Cortex of kidney (tissue), 1 donor: ENCODE measurements around the gene IKZF2.
"Not testable (repeated sequence)": the region's sequence is repeated elsewhere in the genome, so short reads cannot be mapped to it uniquely, and the experiment has no call there.

ENCODE experiments used
- DNase-seq: peaks from one replicate; lab custom pipeline; 2025; lab: John Stamatoyannopoulos, UW

Gene IKZF2

GRCh38 chr2:213036836-213037235, 114.6 kb downstream of the IKZF2 start:
- no peak for DNase-seq

DNA sequence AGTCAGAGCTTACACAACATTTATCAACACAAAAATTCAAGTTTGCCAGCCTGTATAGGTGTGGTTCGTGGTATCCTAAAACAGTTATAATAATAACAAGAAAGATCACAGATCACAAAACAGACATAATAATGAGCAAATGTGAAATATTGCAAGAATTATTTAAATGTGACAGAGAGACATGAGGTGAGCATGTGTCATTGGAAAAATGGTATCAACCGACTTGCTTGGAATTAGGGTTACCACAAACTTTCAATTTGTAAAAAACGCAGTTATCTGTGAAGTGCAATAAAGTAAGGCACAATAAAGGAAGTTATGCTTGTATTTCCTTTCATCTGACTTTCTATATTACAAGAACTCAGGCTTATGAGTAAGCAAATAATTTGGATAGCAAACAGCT, 116.8 kb downstream of the IKZF2 start:
- DNase-seq, result no peak

DNA sequence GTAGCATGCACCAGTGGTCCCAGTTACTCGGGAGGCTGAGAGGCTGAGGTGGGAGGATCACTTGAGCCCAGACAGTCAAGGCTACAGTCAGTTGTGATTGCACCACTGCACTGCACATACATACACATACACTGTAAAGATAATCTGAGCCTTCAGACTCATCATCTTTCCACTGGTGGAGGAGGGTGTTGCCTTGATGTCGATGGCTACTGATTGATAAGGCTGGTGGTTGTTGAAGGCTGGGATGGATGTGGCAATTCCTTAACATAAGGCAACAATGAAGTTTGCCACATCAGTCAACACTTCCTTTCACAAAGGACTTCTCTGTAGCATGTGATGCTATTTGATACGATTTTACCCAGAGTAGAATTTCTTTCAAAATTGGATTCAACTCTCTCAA, 118.8 kb downstream of the IKZF2 start:
- DNase-seq, result no peak

GRCh38 chr2:213022987-213023386, 128.4 kb downstream of the IKZF2 start:
- no peak for DNase-seq

DNA sequence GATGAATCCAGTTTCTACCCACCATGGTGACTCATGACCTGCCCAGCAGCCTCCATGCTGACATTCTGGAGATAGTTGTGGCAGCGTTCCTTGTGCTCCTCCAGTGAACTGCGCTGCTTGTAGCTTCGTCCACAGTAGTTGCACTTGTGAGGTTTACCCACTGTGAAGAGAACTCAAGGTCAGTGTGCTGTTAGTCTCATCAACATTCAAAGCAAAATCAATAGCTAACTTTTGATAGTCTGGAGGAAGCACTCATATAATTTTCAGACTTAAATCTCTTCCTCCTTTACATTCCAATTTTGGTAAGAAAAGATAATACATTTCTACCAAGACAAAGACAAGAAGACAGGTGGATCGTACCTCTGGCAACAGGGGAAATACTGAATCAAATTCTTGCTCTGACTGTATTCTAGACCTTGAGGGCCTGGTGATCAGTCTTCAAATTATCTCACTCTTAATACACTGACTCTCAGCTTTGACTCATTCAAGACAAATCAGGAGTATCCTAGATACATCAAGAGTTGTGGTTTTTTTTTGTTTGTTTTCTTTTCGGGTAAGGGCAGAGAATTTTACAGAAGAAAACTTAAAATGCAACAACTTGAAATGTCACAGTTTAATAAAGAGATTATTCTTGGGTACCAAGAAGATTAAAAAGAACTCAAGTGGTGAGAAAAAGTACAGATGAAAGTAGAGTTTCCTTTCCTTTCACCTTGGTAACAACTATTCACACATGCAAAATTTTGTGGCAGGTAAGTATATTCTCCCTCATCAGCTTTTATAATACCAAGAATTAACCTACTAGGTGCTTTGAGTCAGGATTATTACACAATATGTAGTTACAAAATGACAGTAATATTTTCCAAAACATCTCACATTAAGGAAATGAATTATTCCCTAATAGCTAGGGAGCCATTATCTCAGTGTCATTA, 129.2 kb downstream of the IKZF2 start:
- no peak for DNase-seq

DNA sequence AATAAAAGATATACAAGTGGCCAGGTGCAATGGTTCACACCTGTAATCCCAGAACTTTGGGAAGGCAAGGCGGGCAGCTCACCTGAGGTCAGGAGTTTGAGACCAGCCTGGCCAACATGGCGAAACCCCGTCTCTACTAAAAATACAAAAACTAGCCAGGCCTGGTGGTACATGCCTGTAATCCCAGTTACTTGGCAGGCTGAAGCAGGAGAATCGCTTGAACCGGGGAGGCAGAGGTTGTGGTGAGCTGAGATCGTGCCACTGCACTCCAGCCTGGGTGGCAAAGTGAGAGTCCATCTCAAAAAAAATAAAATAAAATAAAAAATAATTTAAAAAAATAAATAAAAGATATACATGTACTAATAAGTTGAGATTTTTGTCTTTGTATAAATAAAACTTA, 130.5 kb downstream of the IKZF2 start:
- DNase-seq, result not testable (repeated sequence)

DNA sequence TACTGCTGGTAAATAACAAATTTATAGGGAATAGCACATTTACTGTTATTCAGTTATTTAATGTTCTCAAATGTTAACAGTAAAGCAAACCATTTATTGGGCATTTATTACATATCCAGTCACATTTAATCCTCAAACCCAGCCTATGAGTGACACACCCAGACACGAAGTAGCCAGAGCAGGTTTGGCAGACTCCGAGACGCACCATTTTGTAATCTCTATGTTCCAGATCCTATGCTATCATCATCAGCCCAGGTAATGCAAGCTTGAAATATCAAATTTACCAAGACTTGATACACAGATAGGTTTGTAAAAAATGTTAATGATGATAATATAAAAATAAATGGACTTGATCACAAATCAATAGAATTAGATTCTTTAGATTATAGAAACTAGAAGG, 131.1 kb downstream of the IKZF2 start:
- no peak for DNase-seq

GRCh38 chr2:213019368-213019767, 132.0 kb downstream of the IKZF2 start:
- DNase-seq, result no peak

DNA sequence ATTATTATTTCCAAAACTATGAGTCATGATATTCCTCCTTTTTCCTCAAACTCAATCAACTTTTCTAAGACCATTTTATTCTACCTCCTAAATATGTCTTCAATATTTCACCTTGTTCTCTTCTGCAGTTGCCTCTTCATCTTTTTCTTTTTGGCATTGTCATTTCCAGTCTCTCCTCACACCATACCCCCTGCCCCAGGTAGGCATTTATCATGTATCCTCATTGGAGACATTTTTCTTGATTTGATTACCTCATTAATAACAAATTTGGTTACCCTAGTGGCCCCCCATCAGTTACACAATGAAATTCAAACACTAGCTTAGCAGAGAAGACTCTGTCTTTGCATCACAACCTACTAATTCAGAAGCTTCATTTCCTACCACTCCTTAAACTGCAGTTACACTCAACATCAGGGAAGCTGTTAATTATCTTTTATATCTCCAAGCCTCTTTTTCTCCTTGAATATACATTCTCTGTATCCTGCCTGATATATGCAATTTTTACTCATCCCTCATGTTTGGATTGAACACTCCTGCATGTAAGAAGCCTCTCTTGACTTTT, 133.0 kb downstream of the IKZF2 start:
- no peak for DNase-seq

DNA sequence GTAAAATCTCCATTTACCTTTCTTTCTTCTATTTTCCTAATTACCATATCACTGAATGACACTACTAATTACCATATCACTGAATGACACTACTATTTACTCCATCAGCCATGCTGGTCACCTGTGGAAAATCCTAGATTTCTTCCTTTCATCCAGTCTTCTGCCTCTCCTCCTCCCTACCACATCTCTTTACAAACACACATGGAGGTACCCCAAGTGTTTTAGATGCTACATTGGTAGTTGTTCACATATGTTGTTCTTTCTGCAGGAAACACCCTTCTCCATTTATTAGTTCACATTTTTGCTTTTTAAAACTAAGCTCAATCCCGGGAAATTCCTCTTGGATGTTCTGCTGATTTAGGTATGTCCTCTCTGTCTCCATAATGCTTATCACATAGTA, 134.0 kb downstream of the IKZF2 start:
- no peak for DNase-seq

DNA sequence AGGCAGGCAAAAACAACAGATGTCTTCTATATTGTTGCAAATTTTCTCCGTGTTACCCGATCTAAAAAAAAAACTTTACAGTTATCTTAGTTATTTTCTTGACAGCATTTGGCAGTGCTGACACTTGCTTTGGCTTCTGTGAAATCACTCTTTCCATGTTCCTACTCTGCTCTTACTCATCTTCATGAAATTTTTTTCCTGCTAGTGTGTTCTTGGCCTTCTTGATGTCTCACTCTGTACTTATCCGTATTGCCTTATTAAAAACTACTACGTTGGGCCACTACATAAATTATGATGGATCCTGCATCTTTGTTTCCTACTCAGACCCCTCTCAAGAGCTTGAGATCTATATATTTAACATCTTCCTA, 134.4 kb downstream of the IKZF2 start:
- no peak for DNase-seq

DNA sequence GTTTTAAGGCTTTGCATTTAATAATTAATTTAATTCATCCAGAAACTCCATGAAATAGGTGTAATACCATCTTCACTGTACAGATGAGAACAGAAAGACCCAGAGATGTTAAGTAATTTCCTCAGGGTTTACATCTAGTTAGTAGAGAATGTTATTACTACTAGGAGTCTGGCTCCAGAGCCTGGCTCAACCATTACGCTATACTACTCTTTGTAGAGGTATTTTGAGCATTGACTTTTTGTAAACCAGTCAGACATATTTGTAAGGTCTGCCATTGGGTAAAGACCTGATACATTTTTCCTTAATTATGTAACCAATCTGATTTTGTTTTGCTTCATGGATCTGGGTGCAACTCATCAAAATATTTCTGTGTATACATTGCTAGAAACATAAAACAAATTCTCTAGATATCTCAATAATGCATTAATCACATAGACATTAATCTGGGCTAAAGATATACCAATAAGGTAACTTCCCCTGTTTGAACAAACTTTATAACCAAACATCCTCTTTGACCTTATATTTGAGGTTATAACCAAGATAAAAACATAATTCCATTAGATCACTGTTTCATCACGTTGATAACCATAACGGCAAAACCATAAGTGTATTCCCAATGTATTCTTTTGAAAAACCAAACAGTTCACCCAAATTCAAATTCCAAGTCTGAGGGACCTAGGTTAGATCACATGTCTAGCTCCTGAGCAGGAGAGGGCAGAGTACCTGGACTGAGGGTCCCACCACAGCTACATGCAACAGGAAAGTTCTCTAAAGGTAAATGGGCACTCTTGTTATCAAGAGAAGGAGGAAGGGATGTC, 135.0 kb downstream of the IKZF2 start:
- no peak for DNase-seq

GRCh38 chr2:213015387-213016165, 135.8 kb downstream of the IKZF2 start:
- DNase-seq, result no peak

GRCh38 chr2:213013979-213014378, 137.4 kb downstream of the IKZF2 start:
- DNase-seq, result no peak

DNA sequence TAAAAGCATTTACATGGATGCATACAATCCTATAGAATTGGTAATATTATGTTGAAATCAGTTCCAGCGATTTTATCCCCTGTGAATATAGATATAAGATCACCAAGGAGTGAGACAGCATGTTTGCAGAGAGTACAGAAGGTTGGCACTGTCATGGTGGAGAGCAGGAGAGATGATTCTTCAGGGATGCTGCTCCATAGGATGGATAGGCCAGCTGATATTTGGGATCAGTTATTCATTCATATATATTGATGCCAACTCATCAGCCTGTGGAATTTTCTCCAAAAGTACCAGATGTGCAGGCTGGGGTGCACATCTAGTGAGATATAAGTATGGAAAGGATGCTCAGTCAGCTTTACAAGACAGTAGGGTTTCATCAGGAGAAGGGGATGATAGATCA, 139.9 kb downstream of the IKZF2 start:
- no peak for DNase-seq

DNA sequence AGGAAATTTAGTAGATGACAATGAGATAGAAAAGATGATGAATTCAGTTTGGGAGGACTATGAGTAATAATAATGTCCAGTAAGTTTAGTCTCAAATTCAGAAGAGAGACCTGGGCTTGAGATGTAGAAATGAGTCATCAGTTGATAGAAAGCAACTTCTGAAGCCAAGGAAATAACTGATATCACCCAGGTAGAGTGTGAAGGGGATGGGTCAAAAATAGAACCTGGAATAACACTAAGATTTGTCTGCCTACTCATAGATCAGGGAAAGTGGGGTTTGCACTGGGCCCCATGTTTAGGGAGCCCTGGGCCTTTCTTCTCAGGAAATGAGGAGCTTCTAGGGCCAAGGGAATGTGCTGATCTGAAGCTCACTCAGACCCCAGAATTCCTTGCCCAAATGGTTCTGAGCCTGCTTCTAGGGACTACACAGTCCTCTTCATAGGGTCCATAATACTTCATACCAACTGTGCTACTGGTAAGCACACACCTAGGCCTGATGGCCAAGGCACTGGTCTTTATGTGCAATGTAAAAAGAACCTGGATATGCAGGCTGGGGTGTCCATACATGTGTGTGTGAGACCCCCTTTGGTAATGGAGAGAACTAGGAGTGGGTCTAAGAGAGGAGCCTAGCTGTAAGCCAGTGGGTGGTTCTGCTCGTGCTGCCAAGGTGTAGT, 141.2 kb downstream of the IKZF2 start:
- no peak for DNase-seq

DNA sequence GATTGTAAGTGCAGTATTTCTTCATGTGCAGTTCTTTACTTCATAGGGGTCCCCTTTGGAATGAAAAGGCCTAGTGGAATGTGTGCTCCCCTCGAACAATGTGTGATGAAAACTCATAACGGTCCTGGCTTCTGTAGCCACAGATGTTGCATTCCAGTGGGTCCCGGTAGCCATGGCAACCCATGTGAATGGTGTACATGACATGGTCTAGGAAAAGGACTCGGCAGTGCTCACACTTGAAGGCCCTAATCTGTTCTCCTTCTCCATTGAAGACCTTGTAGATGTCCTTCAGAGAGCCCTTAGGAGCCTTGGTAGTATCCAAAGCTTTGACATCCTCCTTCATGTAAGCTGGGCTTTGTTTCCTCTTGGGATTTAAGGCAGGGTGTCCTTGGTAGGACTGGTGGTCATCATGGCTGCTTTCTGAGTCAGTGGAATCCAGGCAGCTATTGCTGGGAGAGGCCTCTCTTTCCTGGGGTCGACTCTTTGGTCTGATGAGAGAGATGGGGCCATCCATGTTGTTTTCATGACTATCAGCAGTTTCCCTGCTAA, 144.0 kb downstream of the IKZF2 start:
- no peak for DNase-seq

DNA sequence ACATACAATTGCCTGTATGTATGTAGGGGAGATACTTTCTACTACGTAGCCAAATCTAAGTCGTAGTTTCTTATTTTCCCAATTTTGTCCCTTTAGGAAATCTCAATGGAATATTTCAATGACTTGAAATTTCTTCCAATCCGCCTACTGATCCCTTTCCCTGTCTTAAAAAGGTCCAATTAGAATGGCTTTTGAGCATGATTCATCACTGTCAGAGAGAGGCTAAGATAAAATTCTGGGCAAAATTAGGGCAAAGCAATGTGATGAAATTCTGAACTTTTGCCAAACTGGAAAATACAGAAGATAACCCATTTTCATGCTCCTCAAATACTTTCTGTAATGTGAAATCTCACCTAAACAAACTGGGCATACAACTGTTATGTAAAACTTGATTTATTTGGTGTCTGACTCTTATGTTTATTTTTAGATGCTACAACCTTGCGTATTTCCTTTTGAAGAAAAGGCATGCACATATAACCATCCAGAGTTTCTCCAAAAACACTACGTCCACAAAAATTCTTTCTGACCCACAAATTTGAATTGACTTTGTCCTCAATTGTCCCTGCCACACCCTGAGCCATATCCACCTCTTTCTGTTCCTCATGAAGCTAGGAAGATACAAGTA, 147.1 kb downstream of the IKZF2 start:
- DNase-seq, result no peak

DNA sequence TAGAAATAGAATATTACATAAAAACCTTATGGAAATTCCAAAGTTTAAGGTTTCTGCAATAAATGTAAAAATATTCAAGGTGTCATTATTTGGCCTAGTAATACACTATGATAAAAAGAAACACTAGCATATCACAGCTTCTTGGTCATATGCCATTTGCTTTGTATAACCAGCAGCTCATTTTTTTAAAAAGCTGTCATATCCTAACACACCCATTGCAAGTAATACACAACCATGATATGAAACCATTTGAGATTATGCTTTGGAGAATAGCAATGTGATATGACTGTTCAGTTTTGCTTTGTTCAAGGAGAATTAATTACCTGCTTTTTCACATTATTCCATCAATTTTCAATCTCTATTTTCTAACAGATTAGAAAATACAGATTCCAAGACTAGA, 149.0 kb downstream of the IKZF2 start:
- no peak for DNase-seq

DNA sequence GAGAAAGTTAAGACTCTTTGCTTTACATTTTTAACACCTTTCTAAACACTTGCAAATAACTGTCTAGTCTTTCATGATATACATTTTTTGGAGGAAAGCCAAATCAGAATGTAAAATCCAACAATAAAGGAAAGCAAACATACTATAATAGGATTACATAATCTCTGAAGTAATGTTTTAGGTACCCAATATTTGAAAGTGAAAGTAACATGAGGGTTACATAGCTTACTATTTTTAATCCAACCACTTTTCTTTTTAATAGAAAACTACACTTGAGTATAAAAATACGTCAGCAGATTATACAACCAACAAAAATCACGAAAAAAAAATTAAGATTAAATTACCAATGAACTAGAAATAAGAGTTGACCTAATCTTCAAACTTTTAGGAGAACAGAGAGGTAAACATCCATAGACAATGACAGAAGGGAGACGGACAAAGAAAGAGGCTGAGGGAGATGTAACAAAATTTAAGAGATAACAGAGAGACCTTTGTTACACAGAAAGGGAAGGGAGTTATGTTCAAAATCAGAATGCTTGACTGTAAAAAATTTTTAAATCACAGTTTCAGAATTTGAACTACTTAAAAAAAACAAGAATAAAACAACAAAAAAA, 150.0 kb downstream of the IKZF2 start:
- DNase-seq, result no peak
